Raji (cell line): Measurements from ENCODE around the gene PSMB7.

Source experiments
- POLR2A ChIP-seq: IDR thresholded peaks from 2 replicates; pipeline ENCODE4 v1.6.1; 2011; ENCODE audit warnings: low read depth, low read length, control low read depth; ENCODE audit not compliant: insufficient read depth

The PSMB7 gene

DNA sequence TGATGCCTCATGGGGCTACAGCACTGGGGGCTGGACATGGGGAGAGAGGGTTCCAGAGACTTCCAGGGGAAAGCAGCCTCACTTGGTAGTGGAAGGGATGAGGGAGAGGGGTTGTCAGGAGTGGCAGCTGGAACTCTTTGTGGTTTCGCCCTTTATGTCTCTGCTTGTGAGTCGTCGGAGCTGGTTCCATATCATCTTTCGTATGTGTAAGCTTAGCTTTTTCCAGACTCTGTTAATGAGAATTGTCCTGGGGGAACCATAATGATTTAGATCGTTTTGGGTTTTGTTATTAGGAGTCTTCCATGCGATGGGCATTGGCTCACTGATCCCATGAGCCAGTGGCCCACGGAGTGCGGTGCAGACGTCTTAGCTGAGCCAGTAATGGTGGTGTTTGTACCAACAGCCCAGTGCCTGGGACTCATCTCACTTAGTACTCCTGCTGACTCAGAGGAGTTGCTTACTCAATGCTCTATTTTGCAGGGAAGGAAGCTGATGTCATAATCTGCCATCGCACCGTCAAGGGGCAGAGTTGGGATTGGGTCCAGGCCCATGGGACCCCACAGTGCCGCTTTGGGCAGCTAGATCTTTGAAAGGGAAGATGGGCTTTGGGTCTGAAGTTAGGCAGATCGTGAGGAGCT is 109.0 kb downstream of the PSMB7 start:
- no peak for TF ChIP-seq POLR2A

DNA sequence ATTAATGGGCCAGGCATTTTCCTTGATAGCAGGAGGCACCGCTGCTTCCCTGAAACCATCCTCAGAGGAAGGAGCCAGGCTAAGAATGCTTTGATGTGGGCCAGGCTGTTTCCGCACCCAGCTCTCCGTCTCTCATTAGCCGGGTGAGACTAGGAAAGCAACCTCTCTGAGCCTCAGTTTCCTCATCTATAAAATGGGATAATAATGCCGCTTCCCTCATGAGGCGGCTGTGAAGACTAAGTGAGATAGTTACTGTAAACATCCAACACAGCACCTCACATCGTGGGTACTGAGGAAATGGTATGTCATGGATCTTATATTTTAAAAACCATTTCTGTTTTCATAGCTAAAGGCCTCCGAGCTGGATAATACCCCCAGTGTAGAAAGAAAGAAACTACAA is 111.0 kb downstream of the PSMB7 start:
- no peak for TF ChIP-seq POLR2A

DNA sequence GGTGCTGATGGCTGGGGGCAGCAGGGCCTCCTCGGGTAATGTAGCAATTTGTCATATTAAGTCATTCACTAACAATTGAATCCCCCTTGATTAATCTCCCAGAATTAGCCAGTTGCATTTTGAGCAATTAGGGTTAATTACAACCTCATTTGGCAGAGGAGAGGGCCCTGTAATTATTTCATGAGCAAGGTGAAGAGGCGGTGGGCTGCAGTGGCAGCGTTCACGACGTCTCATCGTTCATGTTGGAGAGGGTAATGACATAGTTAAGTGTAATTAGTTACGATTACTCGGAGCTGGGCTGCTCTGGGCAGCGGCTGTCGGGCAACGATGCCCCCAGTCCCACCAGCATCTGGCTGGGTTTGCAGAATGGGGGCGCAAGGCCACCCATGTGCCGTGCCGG is 111.5 kb downstream of the PSMB7 start:
- no peak for TF ChIP-seq POLR2A
